D721Med (cell line): ENCODE data around the gene NFKBIB.
A peak's percentile ranks its signal among the peaks of the same experiment; 100 is the strongest.
"Not testable (repeated sequence)": the region's sequence is repeated elsewhere in the genome, so short reads cannot be mapped to it uniquely, and the experiment has no call there.

Source experiments
- DNase-seq: peaks from one replicate; pipeline ENCODE4 v3.0.0; 2011; ENCODE audit warnings: low spot score; ENCODE audit not compliant: insufficient read length
- FAIRE-seq: peaks from 2 replicates; lab custom pipeline; 2011; peaks lifted over from hg19 to GRCh38; lab: Jason Lieb, UNC
- TF ChIP-seq, protein P1 (sequence below): IDR thresholded peaks from 2 replicates; pipeline ENCODE4 v1.5.1; 2012; ENCODE audit warnings: mild to moderate bottlenecking, control low read depth; ENCODE audit not compliant: insufficient read depth; ENCODE audit errors: missing control alignments

Gene NFKBIB

DNA sequence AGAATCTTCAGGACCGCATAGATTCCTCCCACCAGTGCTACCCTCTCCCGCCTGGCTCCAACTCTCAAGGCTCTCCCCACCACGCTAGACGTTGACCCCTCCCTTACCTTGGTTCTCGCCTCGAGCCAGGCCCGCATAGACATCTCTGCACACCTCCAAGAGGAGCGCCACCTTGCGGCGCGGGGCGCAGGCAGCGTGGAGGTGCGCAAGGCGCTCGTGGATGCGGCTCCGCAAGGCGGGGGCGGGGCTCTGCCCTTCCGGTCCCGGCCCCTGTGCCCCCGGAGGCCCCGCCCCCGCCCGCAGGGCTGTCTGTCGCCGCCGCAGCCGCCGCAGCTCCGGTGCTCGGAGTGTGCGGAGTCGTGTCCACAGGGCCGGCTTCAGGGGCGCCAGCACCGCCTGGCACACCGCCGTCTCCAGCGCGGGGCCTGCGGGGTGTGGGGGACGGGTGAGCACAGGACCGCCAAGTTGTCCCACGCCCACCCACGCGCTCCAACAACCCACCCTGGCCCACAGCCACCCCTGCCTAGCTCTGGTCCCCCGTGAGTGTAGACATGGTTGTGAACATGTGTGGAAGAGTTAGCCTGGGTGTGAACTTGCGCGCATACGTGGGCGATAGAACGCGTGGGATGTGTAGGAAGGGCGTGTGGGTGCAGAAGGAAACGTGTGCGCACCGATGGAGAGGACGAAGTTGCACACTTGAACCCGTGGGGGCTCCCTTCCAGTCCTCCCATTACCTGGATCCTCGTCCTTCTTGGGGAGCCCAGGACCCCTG, 29.7 kb upstream of the NFKBIB start:
- TF ChIP-seq, protein P1, sequence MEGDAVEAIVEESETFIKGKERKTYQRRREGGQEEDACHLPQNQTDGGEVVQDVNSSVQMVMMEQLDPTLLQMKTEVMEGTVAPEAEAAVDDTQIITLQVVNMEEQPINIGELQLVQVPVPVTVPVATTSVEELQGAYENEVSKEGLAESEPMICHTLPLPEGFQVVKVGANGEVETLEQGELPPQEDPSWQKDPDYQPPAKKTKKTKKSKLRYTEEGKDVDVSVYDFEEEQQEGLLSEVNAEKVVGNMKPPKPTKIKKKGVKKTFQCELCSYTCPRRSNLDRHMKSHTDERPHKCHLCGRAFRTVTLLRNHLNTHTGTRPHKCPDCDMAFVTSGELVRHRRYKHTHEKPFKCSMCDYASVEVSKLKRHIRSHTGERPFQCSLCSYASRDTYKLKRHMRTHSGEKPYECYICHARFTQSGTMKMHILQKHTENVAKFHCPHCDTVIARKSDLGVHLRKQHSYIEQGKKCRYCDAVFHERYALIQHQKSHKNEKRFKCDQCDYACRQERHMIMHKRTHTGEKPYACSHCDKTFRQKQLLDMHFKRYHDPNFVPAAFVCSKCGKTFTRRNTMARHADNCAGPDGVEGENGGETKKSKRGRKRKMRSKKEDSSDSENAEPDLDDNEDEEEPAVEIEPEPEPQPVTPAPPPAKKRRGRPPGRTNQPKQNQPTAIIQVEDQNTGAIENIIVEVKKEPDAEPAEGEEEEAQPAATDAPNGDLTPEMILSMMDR = peak; percentile 78
- FAIRE-seq (no peak), DNase-seq (peak; percentile 87)

DNA sequence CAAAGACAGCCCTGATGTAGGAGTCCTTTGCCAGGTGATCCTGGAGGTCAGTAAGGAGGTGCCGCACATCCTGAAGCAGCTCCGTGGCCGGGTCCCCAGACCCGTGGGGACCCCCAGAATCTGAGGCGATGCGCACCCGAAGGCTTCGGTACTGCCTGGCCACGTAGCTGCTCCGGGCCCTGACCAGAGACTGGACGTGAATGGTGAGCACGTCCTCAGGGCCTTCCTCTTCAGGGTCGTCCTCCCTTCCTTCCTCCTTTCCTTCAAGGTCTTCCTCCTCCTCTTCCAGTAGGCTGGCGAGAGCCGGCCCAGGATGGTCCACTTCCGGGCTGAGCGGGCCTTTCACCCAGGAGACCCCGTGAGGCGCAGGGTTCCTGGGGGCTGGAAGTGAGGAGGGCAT, 29.2 kb upstream of the NFKBIB start:
- TF ChIP-seq, protein P1 = no peak
- DNase-seq (no peak), FAIRE-seq (no peak)

DNA sequence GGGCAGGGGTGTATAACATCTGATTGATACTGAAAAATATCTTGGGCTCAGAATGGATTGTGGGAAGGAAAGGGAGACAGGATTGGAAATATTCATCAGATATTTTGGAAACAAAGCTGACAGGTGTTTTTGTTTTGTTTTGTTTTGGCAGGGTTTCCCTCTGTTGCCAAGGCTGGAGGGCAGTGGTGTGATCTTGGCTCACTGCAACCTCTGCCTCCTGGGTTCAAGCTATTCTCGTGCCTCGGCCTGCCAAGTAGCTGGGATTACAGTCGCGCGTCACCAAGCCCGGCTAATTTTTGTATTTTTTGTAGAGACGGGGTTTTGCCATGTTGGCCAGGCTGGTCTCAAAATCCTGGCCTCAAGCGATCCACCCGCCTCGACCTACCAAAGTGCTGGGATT, 26.4 kb upstream of the NFKBIB start:
- not testable (repeated sequence) for FAIRE-seq, DNase-seq

- FAIRE-seq = no peak
- TF ChIP-seq, protein P1 = no peak
- DNase-seq = no peak
Observed at GRCh38 chr19:38875656-38876395, 23.9 kb upstream of the NFKBIB start.

- FAIRE-seq = no peak
- TF ChIP-seq, protein P1 = no peak
- no peak for DNase-seq
Observed at GRCh38 chr19:38877781-38878574, 21.8 kb upstream of the NFKBIB start, which contains the start of gene RINL. Gene RINL, minus strand, starts transcription at chr19:38878275. Its CDS starts 1,533 bp downstream, at chr19:38876742.

GRCh38 chr19:38878575-38879399, 21.0 kb upstream of the NFKBIB start:
- FAIRE-seq = no peak
- TF ChIP-seq, protein P1 = no peak
- DNase-seq = no peak

GRCh38 chr19:38879400-38879751, 20.4 kb upstream of the NFKBIB start:
- DNase-seq (no peak), FAIRE-seq (no peak)
- TF ChIP-seq, protein P1 = no peak
